GM10248 (cell line): ENCODE measurements around the gene KRTAP24-1.

Experiments
- CTCF ChIA-PET: fragments of 300-600 bp; sonication (Branson Sonifier 250); formaldehyde crosslinking; extraction: SDS; loops from one replicate; lab custom pipeline; 2021; ENCODE audit warnings: antibody characterized with exemption; lab: Yijun Ruan, JAX
- POLR2A ChIA-PET: fragments of 350-650 bp; sonication (Branson Sonifier 250); formaldehyde crosslinking; extraction: SDS; loops from one replicate; lab custom pipeline; 2020; ENCODE audit warnings: antibody characterized with exemption; lab: Yijun Ruan, JAX
- DNase-seq: peaks from one replicate; pipeline ENCODE4 v3.0.0; 2012; ENCODE audit errors: extremely low spot score
- TF ChIP-seq, protein P1 (sequence below): IDR thresholded peaks from 2 replicates; pipeline ENCODE4 v1.5.1; 2012; ENCODE audit warnings: mild to moderate bottlenecking, low read depth; ENCODE audit errors: extremely low read depth, missing control alignments, control extremely low read depth

KRTAP24-1 gene

DNA sequence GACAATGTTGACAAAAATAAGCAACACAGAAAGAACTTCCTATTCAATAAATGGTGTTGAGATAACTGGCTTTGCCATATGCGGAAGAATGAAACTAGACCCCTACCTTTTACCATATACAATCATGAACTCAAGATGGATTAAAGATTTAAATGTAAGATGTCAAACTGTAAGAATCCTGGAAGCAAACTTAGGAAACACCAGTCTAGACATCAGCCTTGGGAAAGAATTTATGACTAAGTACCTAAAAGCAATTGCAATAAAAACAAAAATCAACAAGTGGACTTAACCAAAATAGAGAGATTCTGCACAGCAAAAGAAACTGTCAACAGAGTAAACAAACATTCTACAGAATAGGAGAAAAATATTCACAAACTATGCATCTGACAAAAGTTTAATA lies 50.7 kb downstream of the KRTAP24-1 start:
- TF ChIP-seq, protein P1, sequence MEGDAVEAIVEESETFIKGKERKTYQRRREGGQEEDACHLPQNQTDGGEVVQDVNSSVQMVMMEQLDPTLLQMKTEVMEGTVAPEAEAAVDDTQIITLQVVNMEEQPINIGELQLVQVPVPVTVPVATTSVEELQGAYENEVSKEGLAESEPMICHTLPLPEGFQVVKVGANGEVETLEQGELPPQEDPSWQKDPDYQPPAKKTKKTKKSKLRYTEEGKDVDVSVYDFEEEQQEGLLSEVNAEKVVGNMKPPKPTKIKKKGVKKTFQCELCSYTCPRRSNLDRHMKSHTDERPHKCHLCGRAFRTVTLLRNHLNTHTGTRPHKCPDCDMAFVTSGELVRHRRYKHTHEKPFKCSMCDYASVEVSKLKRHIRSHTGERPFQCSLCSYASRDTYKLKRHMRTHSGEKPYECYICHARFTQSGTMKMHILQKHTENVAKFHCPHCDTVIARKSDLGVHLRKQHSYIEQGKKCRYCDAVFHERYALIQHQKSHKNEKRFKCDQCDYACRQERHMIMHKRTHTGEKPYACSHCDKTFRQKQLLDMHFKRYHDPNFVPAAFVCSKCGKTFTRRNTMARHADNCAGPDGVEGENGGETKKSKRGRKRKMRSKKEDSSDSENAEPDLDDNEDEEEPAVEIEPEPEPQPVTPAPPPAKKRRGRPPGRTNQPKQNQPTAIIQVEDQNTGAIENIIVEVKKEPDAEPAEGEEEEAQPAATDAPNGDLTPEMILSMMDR: no peak
- POLR2A ChIA-PET: no interaction called here
- no peak for DNase-seq
- CTCF ChIA-PET: no interaction called here
